ENCODE measurements around the gene KIFBP. TPM values are rescaled to one million over a fixed set of nuclear protein-coding genes. Genes with fewer than 3 reads are reported as not detected.

The KIFBP gene
- polyA plus RNA-seq, 1 experiment, result 53.9 TPM

DNA sequence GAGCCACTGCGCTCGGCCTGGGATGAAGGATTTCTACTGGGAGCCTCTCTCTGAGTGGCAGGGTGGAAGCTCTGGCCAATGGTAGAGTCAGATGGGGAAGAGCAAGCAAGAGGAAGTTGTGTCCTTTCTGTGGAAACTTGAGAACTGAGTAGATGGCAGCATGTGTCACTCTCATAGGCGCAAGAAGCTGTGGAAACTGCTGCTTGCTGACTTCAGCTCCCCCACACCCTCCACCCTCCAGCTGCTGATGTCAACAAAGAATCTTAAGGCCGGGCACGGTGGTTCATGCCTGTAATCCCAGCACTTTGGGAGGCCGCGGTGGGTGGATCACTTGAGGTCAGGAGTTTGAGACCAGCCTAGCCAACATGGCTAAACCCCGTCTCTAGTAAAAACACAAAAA is 59.5 kb downstream of the KIFBP start:
- POLR2A ChIA-PET, result no interaction called here
- H3K9me3 ChIP-seq (ENCODE audit: control insufficient read depth, insufficient read depth, low read length), result no peaks in the 10 kb centered on the region
- DNase-seq (ENCODE audit: low read depth, low spot score), result no peak

DNA sequence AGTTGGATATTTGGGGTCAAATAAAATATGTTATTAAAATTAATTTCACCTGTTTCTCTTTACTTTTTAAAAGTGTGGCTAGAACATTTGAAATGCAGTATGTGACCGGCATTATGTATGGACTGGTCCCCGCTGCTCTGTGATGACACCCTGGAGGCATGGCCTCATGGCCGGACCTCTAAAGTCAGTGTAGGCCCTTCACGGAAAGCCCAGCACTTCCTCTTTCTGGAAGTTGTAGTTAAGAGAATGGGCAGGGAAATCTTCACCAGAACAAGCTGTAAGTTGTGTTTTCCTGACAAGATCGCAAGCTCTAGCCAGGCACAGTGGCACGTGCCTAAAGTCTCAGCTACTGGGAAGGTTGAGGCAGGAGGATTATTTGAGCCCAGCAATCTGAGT is 61.0 kb downstream of the KIFBP start:
- Histone ChIP-seq H3K27ac (ENCODE audit: low read depth, low read length) (no peak overlapping the region), H3K4me3 (ENCODE audit: low read depth, low read length) (no peak overlapping the region), H3K9me3 (ENCODE audit: control insufficient read depth, insufficient read depth, low read length) (no peaks in the 10 kb centered on the region), H3K27me3 (ENCODE audit: control insufficient read depth, insufficient read depth, low read length) (no peaks in the 10 kb centered on the region)
- ChIA-PET CTCF (no interaction called here), POLR2A (interaction anchor here (0.6 kb wide), 1 partner anchor 30 kb away, joined by 6 read pairs; no protein-coding TSS in a partner anchor)
- no peak for DNase-seq (ENCODE audit: low read depth, low spot score)
- TF ChIP-seq, protein P1, sequence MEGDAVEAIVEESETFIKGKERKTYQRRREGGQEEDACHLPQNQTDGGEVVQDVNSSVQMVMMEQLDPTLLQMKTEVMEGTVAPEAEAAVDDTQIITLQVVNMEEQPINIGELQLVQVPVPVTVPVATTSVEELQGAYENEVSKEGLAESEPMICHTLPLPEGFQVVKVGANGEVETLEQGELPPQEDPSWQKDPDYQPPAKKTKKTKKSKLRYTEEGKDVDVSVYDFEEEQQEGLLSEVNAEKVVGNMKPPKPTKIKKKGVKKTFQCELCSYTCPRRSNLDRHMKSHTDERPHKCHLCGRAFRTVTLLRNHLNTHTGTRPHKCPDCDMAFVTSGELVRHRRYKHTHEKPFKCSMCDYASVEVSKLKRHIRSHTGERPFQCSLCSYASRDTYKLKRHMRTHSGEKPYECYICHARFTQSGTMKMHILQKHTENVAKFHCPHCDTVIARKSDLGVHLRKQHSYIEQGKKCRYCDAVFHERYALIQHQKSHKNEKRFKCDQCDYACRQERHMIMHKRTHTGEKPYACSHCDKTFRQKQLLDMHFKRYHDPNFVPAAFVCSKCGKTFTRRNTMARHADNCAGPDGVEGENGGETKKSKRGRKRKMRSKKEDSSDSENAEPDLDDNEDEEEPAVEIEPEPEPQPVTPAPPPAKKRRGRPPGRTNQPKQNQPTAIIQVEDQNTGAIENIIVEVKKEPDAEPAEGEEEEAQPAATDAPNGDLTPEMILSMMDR (IDR thresholded peaks at IDR 0.05; ENCODE audit: low read depth, low read length), result no peak

More for the DNA sequence above, 59.5 kb downstream of the KIFBP start:
- H3K4me3 ChIP-seq (ENCODE audit: low read depth, low read length), result no peak overlapping the region
- CTCF ChIA-PET, result no interaction called here
- no peaks in the 10 kb centered on the region for H3K27me3 ChIP-seq (ENCODE audit: control insufficient read depth, insufficient read depth, low read length)
- peak overlapping the region; percentile 31 for H3K27ac ChIP-seq (ENCODE audit: low read depth, low read length)
- TF ChIP-seq, protein P1 (IDR thresholded peaks at IDR 0.05; ENCODE audit: low read depth, low read length), result no peak

DNA sequence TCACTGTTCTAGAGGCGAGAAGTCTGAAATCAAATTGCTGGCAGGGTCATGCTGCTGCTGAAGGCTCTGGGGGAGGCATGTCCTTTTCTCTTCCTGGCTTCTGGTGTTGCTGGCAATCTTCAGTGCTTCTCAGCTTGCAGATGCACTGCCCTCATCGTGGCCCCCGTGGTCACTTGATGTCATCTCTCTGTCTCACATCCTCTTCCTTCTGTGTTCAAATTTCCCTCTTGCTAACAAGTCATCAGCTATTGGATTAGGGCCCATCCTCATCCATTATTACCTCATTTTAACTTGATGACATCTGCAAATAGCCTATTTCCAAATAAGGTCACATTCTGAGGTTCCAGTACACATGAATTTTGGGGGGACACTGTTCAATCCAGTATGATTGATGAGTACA is 62.7 kb downstream of the KIFBP start:
- ChIA-PET CTCF (no interaction called here), POLR2A (no interaction called here)
- H3K4me3 ChIP-seq (ENCODE audit: low read depth, low read length), result no peak overlapping the region
- H3K27ac ChIP-seq (ENCODE audit: low read depth, low read length), result no peak overlapping the region
- TF ChIP-seq, protein P1 (IDR thresholded peaks at IDR 0.05; ENCODE audit: low read depth, low read length), result no peak
- DNase-seq (ENCODE audit: low read depth, low spot score), result no peak
- H3K9me3 ChIP-seq (ENCODE audit: control insufficient read depth, insufficient read depth, low read length), result no peaks in the 10 kb centered on the region
- H3K27me3 ChIP-seq (ENCODE audit: control insufficient read depth, insufficient read depth, low read length), result no peaks in the 10 kb centered on the region

DNA sequence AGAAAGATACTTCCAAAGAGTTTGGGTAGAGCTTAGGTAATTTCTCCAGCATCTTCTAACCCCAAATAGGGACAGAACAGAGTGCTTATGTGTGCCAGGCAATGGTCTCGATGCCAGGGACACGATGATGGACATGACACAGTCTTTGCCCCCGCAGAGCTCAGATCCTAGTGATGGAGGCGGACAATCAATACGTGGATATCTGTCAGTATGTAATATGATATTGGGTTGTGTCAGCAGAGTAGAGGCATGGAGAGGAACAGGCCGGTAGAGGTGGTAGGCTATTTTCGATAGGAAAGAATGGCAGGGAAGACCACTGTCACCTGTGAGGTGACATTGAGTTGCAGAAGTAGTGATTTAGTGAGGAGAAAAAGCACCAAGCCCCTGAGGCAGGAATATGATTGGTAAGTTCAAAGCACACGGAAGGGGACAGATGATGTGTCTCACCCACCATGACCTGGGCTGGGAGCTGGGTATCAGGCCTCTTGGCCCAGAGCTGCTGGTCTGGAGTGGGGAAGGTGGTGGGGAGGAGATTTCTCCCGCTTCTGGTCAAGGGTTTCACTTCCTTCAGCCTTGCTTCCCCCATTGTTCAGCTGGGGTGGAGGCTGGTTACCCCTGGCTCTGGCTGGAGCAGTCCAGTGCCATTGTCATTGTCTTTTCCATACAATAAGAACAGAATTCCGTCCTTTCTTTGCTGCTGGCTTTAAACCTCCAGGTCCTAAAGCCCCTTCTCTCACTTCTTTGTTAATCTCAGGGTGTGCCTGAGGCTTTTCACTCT is 63.3 kb downstream of the KIFBP start:
- ChIA-PET POLR2A (no interaction called here), CTCF (no interaction called here)
- Histone ChIP-seq H3K27me3 (ENCODE audit: control insufficient read depth, insufficient read depth, low read length) (no peaks in the 10 kb centered on the region), H3K4me3 (ENCODE audit: low read depth, low read length) (no peak overlapping the region), H3K9me3 (ENCODE audit: control insufficient read depth, insufficient read depth, low read length) (no peaks in the 10 kb centered on the region; the same call in 1 of the 2 replicates), H3K27ac (ENCODE audit: low read depth, low read length) (no peak overlapping the region)
- TF ChIP-seq, protein P1 (IDR thresholded peaks at IDR 0.05; ENCODE audit: low read depth, low read length), result no peak
- DNase-seq (ENCODE audit: low read depth, low spot score), result no peak

DNA sequence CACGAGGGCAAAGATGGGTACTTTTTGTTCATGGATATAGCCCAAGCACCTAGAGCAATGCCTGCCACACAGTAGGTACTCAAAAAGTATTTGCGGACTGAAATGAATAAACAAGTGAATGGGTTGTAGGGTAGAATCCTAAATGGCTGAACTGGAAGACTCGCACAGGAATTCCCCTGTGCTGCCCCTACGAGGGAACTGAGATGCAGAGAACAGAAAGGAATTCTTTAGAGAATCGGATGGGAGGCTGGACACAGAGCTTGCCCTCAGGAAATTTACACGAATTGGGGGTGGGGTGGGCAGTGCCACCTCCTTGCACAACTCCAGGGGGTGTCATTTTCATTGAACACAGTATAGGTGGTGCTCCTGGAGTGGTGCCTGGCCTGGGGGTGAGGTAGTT is 64.1 kb downstream of the KIFBP start:
- no peaks in the 10 kb centered on the region; the same call in 1 of the 2 replicates for H3K9me3 ChIP-seq (ENCODE audit: control insufficient read depth, insufficient read depth, low read length)
- DNase-seq (ENCODE audit: low read depth, low spot score), result no peak
- CTCF ChIA-PET, result no interaction called here
- H3K27me3 ChIP-seq (ENCODE audit: control insufficient read depth, insufficient read depth, low read length), result no peaks in the 10 kb centered on the region
- H3K4me3 ChIP-seq (ENCODE audit: low read depth, low read length), result no peak overlapping the region
- H3K27ac ChIP-seq (ENCODE audit: low read depth, low read length), result no peak overlapping the region
- POLR2A ChIA-PET, result interaction anchor here (0.5 kb wide), 1 partner anchor 55 kb away, joined by 3 read pairs; no protein-coding TSS in a partner anchor
- TF ChIP-seq, protein P1 (IDR thresholded peaks at IDR 0.05; ENCODE audit: low read depth, low read length), result no peak

All from AG04450 (cell line).